ENCODE results near the gene VPS35L.
"Not testable (repeated sequence)": the region's sequence is repeated elsewhere in the genome, so short reads cannot be mapped to it uniquely, and the experiment has no call there.

Gene VPS35L

GRCh38 chr16:19662351-19662750 is 106.8 kb downstream of the VPS35L start:
- no peak for DNase-seq

- DNase-seq: no peak
Observed at GRCh38 chr16:19664166-19664565, 108.7 kb downstream of the VPS35L start.

- not testable (repeated sequence) for DNase-seq
Observed at GRCh38 chr16:19665313-19665712, 109.8 kb downstream of the VPS35L start.

- no peak for DNase-seq
Observed at GRCh38 chr16:19666477-19666876, 111.0 kb downstream of the VPS35L start.

- DNase-seq: no peak
Observed at GRCh38 chr16:19672378-19672777, 116.9 kb downstream of the VPS35L start.

GRCh38 chr16:19674485-19674884 is 119.0 kb downstream of the VPS35L start:
- no peak for DNase-seq

- DNase-seq: no peak
Observed at GRCh38 chr16:19677402-19677801, 121.9 kb downstream of the VPS35L start.

GRCh38 chr16:19678804-19679203 is 123.3 kb downstream of the VPS35L start:
- DNase-seq: no peak

GRCh38 chr16:19679281-19679680 is 123.8 kb downstream of the VPS35L start:
- not testable (repeated sequence) for DNase-seq

- DNase-seq: no peak
Observed at GRCh38 chr16:19680881-19681340, 125.4 kb downstream of the VPS35L start.

GRCh38 chr16:19681637-19682036 is 126.1 kb downstream of the VPS35L start:
- DNase-seq: no peak

GRCh38 chr16:19683453-19684236 is 128.1 kb downstream of the VPS35L start:
- no peak for DNase-seq

- no peak for DNase-seq
Observed at GRCh38 chr16:19685176-19685575, 129.7 kb downstream of the VPS35L start.

- DNase-seq: no peak
Observed at GRCh38 chr16:19687279-19687678, 131.8 kb downstream of the VPS35L start.

GRCh38 chr16:19688396-19689024 is 133.0 kb downstream of the VPS35L start:
- no peak for DNase-seq

GRCh38 chr16:19689342-19689741 is 133.8 kb downstream of the VPS35L start:
- DNase-seq: no peak

GRCh38 chr16:19690196-19690595 is 134.7 kb downstream of the VPS35L start:
- no peak for DNase-seq

GRCh38 chr16:19691161-19691711 is 135.7 kb downstream of the VPS35L start:
- no peak for DNase-seq

- no peak for DNase-seq
Observed at GRCh38 chr16:19694989-19695388, 139.5 kb downstream of the VPS35L start.

- DNase-seq: no peak
Observed at GRCh38 chr16:19696328-19696727, 140.8 kb downstream of the VPS35L start.

GRCh38 chr16:19696961-19697360 is 141.5 kb downstream of the VPS35L start:
- no peak for DNase-seq

GRCh38 chr16:19697756-19698318 is 142.3 kb downstream of the VPS35L start:
- DNase-seq: no peak
